ENCODE results near the gene KLKB1.
"Not testable (repeated sequence)": the region's sequence is repeated elsewhere in the genome, so short reads cannot be mapped to it uniquely, and the experiment has no call there.

The KLKB1 gene

GRCh38 chr4:186266729-186267456 is 39.6 kb downstream of the KLKB1 start:
- DNase-seq (ENCODE audit: low spot score) = no peak
- no peaks in the 10 kb centered on the region for H3K36me3 ChIP-seq (ENCODE audit: low read depth)
- no peak overlapping the region for H3K4me3 ChIP-seq (ENCODE audit: severe bottlenecking)
- no peaks in the 10 kb centered on the region for H3K9me3 ChIP-seq (ENCODE audit: severe bottlenecking)
- no peaks in the 10 kb centered on the region for H3K4me1 ChIP-seq (ENCODE audit: insufficient read depth, poor library complexity, severe bottlenecking)
- no peak overlapping the region for H3K27ac ChIP-seq (ENCODE audit: poor library complexity, severe bottlenecking)
- ATAC-seq (ENCODE audit: low read depth) = no peak
- no peak for TF ChIP-seq CTCF (IDR thresholded peaks at IDR 0.05; ENCODE audit: poor library complexity, severe bottlenecking)
- H3K27me3 ChIP-seq (ENCODE audit: insufficient read depth, poor library complexity, severe bottlenecking) = peaks cover 28% of the 10 kb centered on the region

- H3K9me3 ChIP-seq (ENCODE audit: severe bottlenecking) = no peaks in the 10 kb centered on the region
- TF ChIP-seq CTCF (IDR thresholded peaks at IDR 0.05; ENCODE audit: poor library complexity, severe bottlenecking) = no peak
- peaks cover 46% of the 10 kb centered on the region for H3K27me3 ChIP-seq (ENCODE audit: insufficient read depth, poor library complexity, severe bottlenecking)
- no peaks in the 10 kb centered on the region for H3K4me1 ChIP-seq (ENCODE audit: insufficient read depth, poor library complexity, severe bottlenecking)
- no peak overlapping the region for H3K27ac ChIP-seq (ENCODE audit: poor library complexity, severe bottlenecking)
- DNase-seq (ENCODE audit: low spot score) = no peak
- no peak overlapping the region for H3K4me3 ChIP-seq (ENCODE audit: severe bottlenecking)
- ATAC-seq (ENCODE audit: low read depth) = no peak
- no peaks in the 10 kb centered on the region for H3K36me3 ChIP-seq (ENCODE audit: low read depth)
Measured at GRCh38 chr4:186271081-186271678, 43.9 kb downstream of the KLKB1 start.

GRCh38 chr4:186272699-186273391 is 45.5 kb downstream of the KLKB1 start:
- Histone ChIP-seq H3K27me3 (ENCODE audit: insufficient read depth, poor library complexity, severe bottlenecking) (peaks cover 36% of the 10 kb centered on the region), H3K4me1 (ENCODE audit: insufficient read depth, poor library complexity, severe bottlenecking) (no peaks in the 10 kb centered on the region), H3K36me3 (ENCODE audit: low read depth) (no peaks in the 10 kb centered on the region), H3K9me3 (ENCODE audit: severe bottlenecking) (no peaks in the 10 kb centered on the region), H3K4me3 (ENCODE audit: severe bottlenecking) (no peak overlapping the region), H3K27ac (ENCODE audit: poor library complexity, severe bottlenecking) (no peak overlapping the region)
- no peak for TF ChIP-seq CTCF (IDR thresholded peaks at IDR 0.05; ENCODE audit: poor library complexity, severe bottlenecking)
- ATAC-seq (ENCODE audit: low read depth) (no peak), DNase-seq (ENCODE audit: low spot score) (no peak)

GRCh38 chr4:186273392-186273789 is 46.1 kb downstream of the KLKB1 start:
- peaks cover 30% of the 10 kb centered on the region for H3K27me3 ChIP-seq (ENCODE audit: insufficient read depth, poor library complexity, severe bottlenecking)
- not testable (repeated sequence) for H3K27ac ChIP-seq (ENCODE audit: poor library complexity, severe bottlenecking); DNase-seq (ENCODE audit: low spot score); H3K4me3 ChIP-seq (ENCODE audit: severe bottlenecking); H3K36me3 ChIP-seq (ENCODE audit: low read depth); H3K4me1 ChIP-seq (ENCODE audit: insufficient read depth, poor library complexity, severe bottlenecking); H3K9me3 ChIP-seq (ENCODE audit: severe bottlenecking); ATAC-seq (ENCODE audit: low read depth)

- no peak for DNase-seq (ENCODE audit: low spot score)
- H3K27ac ChIP-seq (ENCODE audit: poor library complexity, severe bottlenecking) = no peak overlapping the region
- no peaks in the 10 kb centered on the region for H3K4me1 ChIP-seq (ENCODE audit: insufficient read depth, poor library complexity, severe bottlenecking)
- no peak overlapping the region for H3K4me3 ChIP-seq (ENCODE audit: severe bottlenecking)
- H3K9me3 ChIP-seq (ENCODE audit: severe bottlenecking) = no peaks in the 10 kb centered on the region
- ATAC-seq (ENCODE audit: low read depth) = no peak
- no peaks in the 10 kb centered on the region for H3K27me3 ChIP-seq (ENCODE audit: insufficient read depth, poor library complexity, severe bottlenecking)
- no peaks in the 10 kb centered on the region for H3K36me3 ChIP-seq (ENCODE audit: low read depth)
- no peak for TF ChIP-seq CTCF (IDR thresholded peaks at IDR 0.05; ENCODE audit: poor library complexity, severe bottlenecking)
Measured at GRCh38 chr4:186283311-186283710, 56.0 kb downstream of the KLKB1 start.
